Endothelial cell of umbilical vein (primary cell): ENCODE data around the gene TOR1A. TPM values are rescaled to one million over a fixed set of nuclear protein-coding genes. Genes with fewer than 3 reads are reported as not detected.

Source experiments
- BruUV-seq: library from RNA; stranded (reverse); fragments of 400-500 nt; replicated peaks from 2 replicates; lab custom pipeline; 2021; lab: Mats Ljungman, UMichigan
- CTCF ChIA-PET: fragments of 300-600, 350-600 bp; sonication (Branson Sonifier 250); formaldehyde crosslinking; loops from one replicate; lab custom pipeline; 2021; ENCODE audit warnings: antibody characterized with exemption, inconsistent platforms; lab: Charles Lee
- POLR2A ChIA-PET: fragments of 300-600, 350-600 bp; sonication (Branson Sonifier 250); formaldehyde crosslinking; loops from one replicate; lab custom pipeline; 2021; ENCODE audit warnings: antibody characterized with exemption, inconsistent platforms; lab: Charles Lee
- DNase-seq: peaks from one replicate; pipeline ENCODE4 v3.0.0-alpha.2; 2011; ENCODE audit warnings: low read depth, low spot score
- FAIRE-seq: peaks from 2 replicates; lab custom pipeline; 2011; peaks lifted over from hg19 to GRCh38; lab: Jason Lieb, UNC
- H2AFZ ChIP-seq: 2 replicates; pipeline ENCODE4 v1.6.0; 2012; ENCODE audit warnings: low read depth, low read length, control low read depth, inconsistent platforms
- H3K27ac ChIP-seq: 2 replicates; pipeline ENCODE4 v1.5.1; 2011; ENCODE audit warnings: low read depth, mild to moderate bottlenecking, control low read depth, low read length, moderate library complexity; ENCODE audit not compliant: insufficient read depth
- H3K27me3 ChIP-seq, 2 experiments: 2 replicates each; pipeline versions ENCODE4 v1.6.0 to v1.6.1; 2011; ENCODE audit warnings: low read length in 2 of 2, mixed read lengths in 1 of 2; ENCODE audit not compliant: control insufficient read depth in 2 of 2, insufficient read depth in 2 of 2
- H3K36me3 ChIP-seq, 2 experiments: 2 replicates in 1 of 2; 3 replicates in 1 of 2; pipeline ENCODE4 v1.5.1; 2011; ENCODE audit warnings: low read length in 2 of 2, mild to moderate bottlenecking in 1 of 2, moderate library complexity in 1 of 2; ENCODE audit not compliant: control insufficient read depth in 2 of 2, insufficient read depth in 2 of 2; ENCODE audit errors: extremely low read depth in 1 of 2
- H3K4me1 ChIP-seq: 3 replicates; pipeline ENCODE4 v1.5.1; 2011; ENCODE audit warnings: mild to moderate bottlenecking, low read length; ENCODE audit not compliant: control insufficient read depth, insufficient read depth; ENCODE audit errors: extremely low read depth
- H3K4me2 ChIP-seq: 2 replicates; pipeline ENCODE4 v1.6.1; 2011; ENCODE audit warnings: low read length, control low read depth, mixed read lengths; ENCODE audit not compliant: insufficient read depth
- H3K4me3 ChIP-seq, 3 experiments: fragments of 200-600 bp in 1 of 3; sonication (generic), shearing (Covaris generic) in 1 of 3; replicated peaks in 1 of 3; 2 replicates each; pipeline ENCODE4 v1.5.1; 2011 to 2016; ENCODE audit warnings: control low read depth in 3 of 3, low read length in 3 of 3, mild to moderate bottlenecking in 2 of 3, inconsistent platforms in 1 of 3, low read depth in 1 of 3, moderate library complexity in 1 of 3; ENCODE audit not compliant: insufficient read depth in 1 of 3
- H3K79me2 ChIP-seq: 2 replicates; pipeline ENCODE4 v1.6.0; 2012; ENCODE audit warnings: low read length, inconsistent platforms; ENCODE audit not compliant: control insufficient read depth, insufficient read depth
- H3K9ac ChIP-seq: replicated peaks from 2 replicates; pipeline ENCODE3; 2011; ENCODE audit warnings: low read length, control low read depth; ENCODE audit not compliant: insufficient read depth; ENCODE audit errors: extremely low read depth
- H3K9me1 ChIP-seq: replicated peaks from 3 replicates; pipeline ENCODE4 v1.6.0; 2011; ENCODE audit warnings: mild to moderate bottlenecking, low read length; ENCODE audit not compliant: control insufficient read depth, insufficient read depth; ENCODE audit errors: extremely low read depth
- H3K9me3 ChIP-seq: replicated peaks from 2 replicates; pipeline ENCODE4 v1.5.1; 2012; ENCODE audit warnings: low read length, inconsistent platforms; ENCODE audit not compliant: control insufficient read depth, insufficient read depth
- H4K20me1 ChIP-seq: replicated peaks from 2 replicates; pipeline ENCODE3; 2011; ENCODE audit warnings: mild to moderate bottlenecking, low read length; ENCODE audit not compliant: control insufficient read depth, insufficient read depth; ENCODE audit errors: extremely low read depth
- CTCF ChIP-seq, 2 donors: IDR thresholded peaks; 1 replicate in 1 of 2; 2 replicates in 1 of 2; pipeline ENCODE4 v1.5.1; 2011; ENCODE audit warnings: low read length in 2 of 2, mild to moderate bottlenecking in 2 of 2, moderate library complexity in 2 of 2, control low read depth in 1 of 2, inconsistent platforms in 1 of 2, low read depth in 1 of 2; ENCODE audit not compliant: insufficient read depth in 1 of 2; ENCODE audit errors: extremely low read depth in 1 of 2
- EZH2 ChIP-seq: IDR thresholded peaks from 2 replicates; pipeline ENCODE4 v1.6.1; 2012; ENCODE audit warnings: borderline replicate concordance, low read depth, mild to moderate bottlenecking, moderate library complexity, low read length, inconsistent platforms; ENCODE audit not compliant: severe bottlenecking
- FOS ChIP-seq: IDR thresholded peaks from 2 replicates; pipeline ENCODE4 v1.6.1; 2011; ENCODE audit warnings: mild to moderate bottlenecking, low read length, moderate library complexity, borderline replicate concordance; ENCODE audit not compliant: insufficient read depth
- GATA2 ChIP-seq: IDR thresholded peaks from 2 replicates; pipeline ENCODE4 v1.7.0; 2011; ENCODE audit warnings: low read depth, mild to moderate bottlenecking, moderate library complexity, mixed read lengths, low read length; ENCODE audit not compliant: insufficient read length, insufficient read depth
- JUN ChIP-seq: IDR thresholded peaks from 2 replicates; pipeline ENCODE4 v1.6.1; 2011; ENCODE audit warnings: borderline replicate concordance, low read depth; ENCODE audit not compliant: insufficient read length, insufficient read depth
- MAX ChIP-seq: IDR thresholded peaks from 2 replicates; pipeline ENCODE4 v1.6.1; 2011; ENCODE audit not compliant: insufficient read depth, insufficient read length
- MYC ChIP-seq: IDR thresholded peaks from one replicate; pipeline ENCODE4 v1.6.1; 2011; ENCODE audit warnings: mild to moderate bottlenecking, low read depth, low read length
- POLR2A ChIP-seq: IDR thresholded peaks from 2 replicates; pipeline ENCODE4 v1.6.1; 2012; ENCODE audit warnings: low read depth, mild to moderate bottlenecking, control low read depth, low read length
- POLR2AphosphoS5 ChIP-seq: IDR thresholded peaks from 2 replicates; pipeline ENCODE4 v1.6.1; 2012; ENCODE audit warnings: low read depth, mild to moderate bottlenecking, control low read depth, low read length, moderate library complexity; ENCODE audit not compliant: insufficient read depth
- dilution Hi-C: fragments of 300-500 bp; cut with MboI; formaldehyde crosslinking; loops from one replicate; pipeline ENCODE4 v1.15.0; 2019; ENCODE audit warnings: low sequenced_read_pairs; ENCODE audit not compliant: extremely low pct_ligation_motif_present
- intact Hi-C: fragments of 100-400 bp; cut with micrococcal nuclease; formaldehyde crosslinking; loops from one replicate; pipeline ENCODE4 v1.10.0; 2022
- microRNA-seq: library from miRNA; unstranded; fragments of <30 nt; microRNA quantifications from one replicate; pipeline ENCODE4 v1.2.0, GENCODE V29; 2021; ENCODE audit warnings: borderline number of aligned reads, borderline replicate concordance
- polyA plus RNA-seq, 4 experiments: library from polyadenylated mRNA; depleted of rRNA in 3 of 4; stranded (reverse) in 3 of 4; unstranded in 1 of 4; fragments of >200 nt; gene quantifications; 2 replicates each; pipeline versions ENCODE4 v1.2.1 to v1.2.3, GENCODE V29; 2011 to 2012; ENCODE audit warnings: missing spikeins in 1 of 4
- small RNA-seq: library from RNA; depleted of rRNA; stranded (forward); fragments of <200 nt; gene quantifications from one replicate; pipeline ENCODE3, GENCODE V24; 2012; ENCODE audit warnings: low replicate concordance, low read depth; ENCODE audit not compliant: insufficient read depth, insufficient read length
- total RNA-seq: library from RNA; stranded (reverse); gene quantifications from 2 replicates; pipeline ENCODE4 v1.2.3, GENCODE V29; 2021

Gene TOR1A
- total and polyA plus RNA-seq, 2 donors (not counting 3 experiments of a cell fraction or from before 2014, with no cell fraction given): 57.8 to 89.8 TPM

- FAIRE-seq (no peak), DNase-seq (no peak)
- TF ChIP-seq GATA2 (no peak), POLR2AphosphoS5 (no peak), EZH2 (no peak), JUN (no peak), CTCF (IDR thresholded peaks at IDR 0.05; ENCODE audit: extremely low read depth in 1 of 2, insufficient read depth in 1 of 2, low read depth in 1 of 2, low read length in 2 of 2) (no peak), POLR2A (no peak), MAX (no peak), FOS (no peak), MYC (no peak)
- Histone ChIP-seq H3K9ac (no peak overlapping the region), H4K20me1 (no peaks in the 10 kb centered on the region), H2AFZ (no peak overlapping the region), H3K27me3 (no peaks in the 10 kb centered on the region), H3K4me1 (peaks cover 3% of the 10 kb centered on the region), H3K9me3 (no peaks in the 10 kb centered on the region), H3K79me2 (no peaks in the 10 kb centered on the region), H3K9me1 (no peaks in the 10 kb centered on the region), H3K4me2 (no peak overlapping the region), H3K27ac (no peak overlapping the region), H3K4me3 (no peak overlapping the region), H3K36me3 (no peaks in the 10 kb centered on the region)
- ChIA-PET CTCF (interaction anchor here (1.3 to 2.1 kb wide), 5 partner anchors 9 to 41 kb away, joined by 3 to 10 read pairs (median 4); no protein-coding TSS in a partner anchor), POLR2A (no interaction called here)
- dilution Hi-C loops: no loop called here
- intact Hi-C loops: no loop called here
- BruUV-seq: no TSS peak
These were observed 60.7 kb downstream of the TOR1A start for GRCh38 chr9:129762985-129763926.

Small RNA genes lying within 50 kb of the gene (microRNA-seq; reads per million reads assigned to microRNA genes)
- gene MIR6855: not detected

Small RNA genes lying within 50 kb of the gene (small RNA-seq; reads per million reads assigned to genes)
- gene MIR6855: not detected

Other genes starting within 250 kb of the TOR1A start
- not detected in 2 replicates for gene C9orf50, start 203.0 kb downstream of the TOR1A start, total RNA-seq
- 0.05 TPM in 1 of 2 replicates, not detected in the other for gene C9orf50, start 203.0 kb downstream of the TOR1A start, polyA plus RNA-seq
- 47.6 and 53.2 TPM in 2 replicates for gene NTMT1, start 198.0 kb downstream of the TOR1A start, total RNA-seq
- gene NTMT1, start 198.0 kb downstream of the TOR1A start, polyA plus RNA-seq: 51.1 and 58.3 TPM in 2 replicates
- gene ASB6, start 182.0 kb downstream of the TOR1A start, total RNA-seq: 22.9 and 23.8 TPM in 2 replicates
- gene ASB6, start 182.0 kb downstream of the TOR1A start, polyA plus RNA-seq: 20.3 and 21.3 TPM in 2 replicates
- 0.32 and 0.77 TPM in 2 replicates for gene PRRX2, start 158.5 kb downstream of the TOR1A start, total RNA-seq
- 0.19 and 0.30 TPM in 2 replicates for gene PRRX2, start 158.5 kb downstream of the TOR1A start, polyA plus RNA-seq
- not detected in 2 replicates for gene PTGES, start 71.1 kb downstream of the TOR1A start, total RNA-seq
- gene PTGES, start 71.1 kb downstream of the TOR1A start, polyA plus RNA-seq: not detected in 2 replicates
- 23.1 and 29.5 TPM in 2 replicates for gene TOR1B, start 21.0 kb downstream of the TOR1A start, total RNA-seq
- 25.2 and 27.0 TPM in 2 replicates for gene TOR1B, start 21.0 kb downstream of the TOR1A start, polyA plus RNA-seq
- gene C9orf78, start 11.1 kb upstream of the TOR1A start, total RNA-seq: 34.6 and 34.7 TPM in 2 replicates
- gene C9orf78, start 11.1 kb upstream of the TOR1A start, polyA plus RNA-seq: 11.4 and 17.9 TPM in 2 replicates
- 13.4 and 17.4 TPM in 2 replicates for gene USP20, start 11.3 kb upstream of the TOR1A start, total RNA-seq
- gene USP20, start 11.3 kb upstream of the TOR1A start, polyA plus RNA-seq: 25.9 and 30.1 TPM in 2 replicates
- gene FNBP1, start 219.1 kb upstream of the TOR1A start, total RNA-seq: 36.2 and 43.9 TPM in 2 replicates
- 7.7 and 10.9 TPM in 2 replicates for gene FNBP1, start 219.1 kb upstream of the TOR1A start, polyA plus RNA-seq
- gene GPR107, start 229.8 kb upstream of the TOR1A start, total RNA-seq: 38.9 and 41.5 TPM in 2 replicates
- gene GPR107, start 229.8 kb upstream of the TOR1A start, polyA plus RNA-seq: 25.9 and 27.2 TPM in 2 replicates